Subcutaneous abdominal adipose tissue (tissue), 5 donors: ENCODE results near the gene GLIPR1.
"Not testable (repeated sequence)": the region's sequence is repeated elsewhere in the genome, so short reads cannot be mapped to it uniquely, and the experiment has no call there.

ENCODE experiments used
- H3K27ac ChIP-seq: one replicate; pipeline ENCODE4 v1.7.0; 2013; ENCODE audit warnings: low read depth, mild to moderate bottlenecking, inconsistent platforms, low read length, moderate library complexity
- H3K27me3 ChIP-seq, 5 donors: one replicate each; pipeline ENCODE4 v1.7.0; 2013; ENCODE audit warnings: low read length in 5 of 5, inconsistent platforms in 1 of 5; ENCODE audit not compliant: control insufficient read depth in 5 of 5, insufficient read depth in 4 of 5
- H3K36me3 ChIP-seq, 5 donors: one replicate each; pipeline ENCODE4 v1.7.0; 2013; ENCODE audit warnings: low read length in 5 of 5; ENCODE audit not compliant: control insufficient read depth in 5 of 5, insufficient read depth in 5 of 5
- H3K4me1 ChIP-seq, 5 donors: one replicate each; pipeline ENCODE4 v1.7.0; 2013; ENCODE audit warnings: low read length in 5 of 5, mild to moderate bottlenecking in 3 of 5, moderate library complexity in 1 of 5; ENCODE audit not compliant: control insufficient read depth in 5 of 5, insufficient read depth in 5 of 5
- H3K4me3 ChIP-seq, 5 donors: one replicate each; pipeline ENCODE4 v1.7.0; 2013; ENCODE audit warnings: low read length in 5 of 5, low read depth in 1 of 5
- H3K9ac ChIP-seq, 5 donors: one replicate each; pipeline ENCODE4 v1.7.0; 2013; ENCODE audit warnings: low read length in 5 of 5, mild to moderate bottlenecking in 4 of 5, moderate library complexity in 3 of 5
- H3K9me3 ChIP-seq, 5 donors: one replicate each; pipeline ENCODE4 v1.7.0; 2013; ENCODE audit warnings: low read length in 5 of 5; ENCODE audit not compliant: control insufficient read depth in 5 of 5
- donor health status: healthy.
- donor health status: healthy.
- donor health status: healthy.
- donor health status: healthy.
- donor health status: healthy.

The GLIPR1 gene

DNA sequence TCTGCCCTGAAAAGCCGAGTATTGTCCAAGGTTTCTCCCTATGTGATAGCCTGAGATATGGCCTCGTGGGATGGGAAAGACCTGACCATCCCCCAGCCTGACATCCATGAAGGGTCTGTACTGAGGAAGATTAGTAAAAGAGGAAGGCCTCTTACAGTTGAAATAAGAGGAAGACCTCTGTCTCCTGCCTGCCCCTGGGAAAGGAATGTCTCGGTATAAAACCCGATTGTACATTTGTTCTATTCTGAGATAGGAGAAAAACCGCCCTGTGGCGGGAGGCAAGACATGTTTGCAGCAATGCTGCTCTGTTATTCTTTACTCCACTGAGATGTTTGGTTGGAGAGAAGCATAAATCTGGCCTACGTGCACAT, 35.4 kb upstream of the GLIPR1 start:
- H3K9ac ChIP-seq, H3K27ac ChIP-seq, H3K36me3 ChIP-seq, H3K4me1 ChIP-seq, H3K9me3 ChIP-seq, H3K4me3 ChIP-seq, H3K27me3 ChIP-seq: not testable (repeated sequence)

DNA sequence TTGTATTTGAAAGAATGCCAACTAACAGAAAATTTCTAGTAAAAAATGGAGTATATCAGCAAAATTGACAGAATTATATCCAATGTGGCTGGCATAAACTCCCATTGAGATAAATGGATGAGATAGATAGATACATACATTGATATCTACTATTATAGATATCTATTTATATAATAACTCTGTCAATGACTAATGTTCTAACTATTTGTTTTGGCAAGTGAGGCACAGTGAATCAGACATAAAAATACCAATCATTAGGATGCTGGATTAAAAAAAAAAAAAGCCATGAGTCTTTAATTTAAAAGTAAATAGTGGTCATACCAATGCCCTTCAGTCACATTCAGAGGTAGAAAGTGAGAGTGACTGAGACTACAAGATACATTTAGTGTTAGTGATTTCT, 33.7 kb upstream of the GLIPR1 start:
- Histone ChIP-seq H3K36me3 (no peaks in the 10 kb centered on the region), H3K4me1 (no peaks in the 10 kb centered on the region), H3K4me3 (no peak overlapping the region), H3K9me3 (no peaks in the 10 kb centered on the region), H3K27me3 (no peaks in the 10 kb centered on the region), H3K27ac (no peak overlapping the region), H3K9ac (no peak overlapping the region)

DNA sequence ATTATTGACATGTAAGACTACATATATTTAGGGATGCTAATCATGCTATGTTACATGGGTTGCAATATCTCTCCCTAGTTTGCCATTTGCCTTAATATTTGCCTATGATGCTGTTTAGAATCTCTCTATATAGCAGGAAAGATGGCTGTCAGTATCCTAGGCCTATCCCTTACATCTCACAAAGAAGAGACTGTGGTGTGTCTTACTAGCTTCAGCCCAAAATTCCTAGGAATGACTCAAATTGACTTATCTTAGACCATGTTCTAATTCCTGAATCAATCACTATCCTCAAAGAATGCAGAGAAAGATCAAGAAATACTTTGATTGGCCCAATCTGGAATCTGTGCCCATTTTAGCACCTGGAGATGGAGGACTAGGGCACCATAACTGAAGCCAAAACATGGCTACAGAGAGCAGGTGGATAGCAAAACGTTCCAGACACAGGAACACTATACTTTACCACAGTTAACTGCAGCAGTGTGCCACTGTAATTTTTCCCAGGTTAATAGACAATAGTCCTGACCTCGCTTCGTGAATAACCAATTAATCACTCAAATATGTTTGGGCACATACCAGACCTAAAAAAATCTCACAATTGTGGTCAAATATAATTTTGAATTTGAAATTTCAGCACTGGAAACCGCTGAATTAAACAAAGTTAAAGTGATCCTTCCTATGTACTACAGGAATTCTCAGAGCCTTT, 32.7 kb upstream of the GLIPR1 start:
- Histone ChIP-seq H3K4me3 (no peak overlapping the region), H3K27ac (no peak overlapping the region), H3K27me3 (no peaks in the 10 kb centered on the region), H3K4me1 (no peaks in the 10 kb centered on the region), H3K9ac (no peak overlapping the region), H3K36me3 (no peaks in the 10 kb centered on the region), H3K9me3 (no peaks in the 10 kb centered on the region)

DNA sequence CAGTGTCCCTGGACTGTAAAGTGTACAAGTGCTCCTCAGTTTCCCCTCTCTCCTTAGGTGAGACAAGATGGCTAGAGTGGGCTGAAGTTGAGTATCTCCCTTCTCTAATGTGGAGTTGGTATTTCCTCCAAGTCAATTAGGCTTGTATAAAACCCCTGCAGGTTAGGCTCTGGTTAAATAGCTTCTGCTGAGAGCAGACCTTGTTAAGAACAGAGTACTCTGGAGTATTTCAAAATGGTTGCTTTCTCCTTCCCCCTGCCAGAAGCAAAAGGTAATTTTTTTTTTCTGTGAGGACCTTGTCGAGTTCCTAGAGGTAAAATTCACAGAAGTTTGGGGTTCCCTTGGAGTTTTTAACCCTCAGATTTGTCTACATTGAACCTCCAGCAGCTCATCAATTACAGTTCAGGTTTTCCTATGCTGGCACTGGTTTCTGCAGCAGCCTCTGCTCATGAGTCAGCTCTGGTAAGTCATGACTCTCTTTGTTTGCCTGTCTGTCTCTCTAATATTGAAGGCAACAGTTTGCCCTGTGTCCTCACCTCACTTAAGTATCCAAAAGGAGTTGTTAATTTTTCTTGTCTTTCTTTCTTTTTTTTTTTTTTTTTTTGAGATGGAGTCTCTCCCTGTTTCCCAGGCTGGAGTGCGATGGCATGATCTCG, 27.8 kb upstream of the GLIPR1 start:
- no peak overlapping the region for H3K4me3 ChIP-seq
- H3K27ac ChIP-seq = no peak overlapping the region
- no peaks in the 10 kb centered on the region for H3K4me1 ChIP-seq
- H3K9ac ChIP-seq = no peak overlapping the region
- no peaks in the 10 kb centered on the region for H3K36me3 ChIP-seq
- peaks cover 0 to 5% (median 0%) of the 10 kb centered on the region in 5 donors for H3K9me3 ChIP-seq
- no peaks in the 10 kb centered on the region for H3K27me3 ChIP-seq

DNA sequence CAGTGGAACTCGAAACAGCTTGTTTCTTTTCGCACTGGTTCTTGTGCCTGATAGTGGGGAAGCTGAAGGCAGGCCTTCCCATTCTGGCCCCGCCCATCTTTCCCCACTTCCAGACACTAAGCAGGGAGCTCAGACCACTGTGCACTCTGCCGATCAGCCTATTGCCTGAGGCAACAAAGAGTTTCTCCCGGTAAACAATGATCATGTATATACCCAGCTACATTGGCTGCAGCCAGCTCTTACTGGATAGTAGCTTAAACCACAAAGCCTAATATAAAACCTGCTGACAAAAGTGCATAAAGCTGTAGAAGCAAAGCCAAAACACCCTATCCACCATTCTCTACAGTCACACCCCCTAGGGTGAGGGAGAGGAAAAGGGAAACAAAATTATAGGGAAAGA, 24.7 kb upstream of the GLIPR1 start:
- H3K4me3 ChIP-seq = peak overlapping the region in 1 of 5 donors; percentile 34
- H3K36me3 ChIP-seq = no peaks in the 10 kb centered on the region
- H3K4me1 ChIP-seq = no peaks in the 10 kb centered on the region
- peaks cover 0 to 8% (median 2%) of the 10 kb centered on the region in 5 donors for H3K9me3 ChIP-seq
- H3K9ac ChIP-seq = no peak overlapping the region
- H3K27ac ChIP-seq = no peak overlapping the region
- no peaks in the 10 kb centered on the region for H3K27me3 ChIP-seq

DNA sequence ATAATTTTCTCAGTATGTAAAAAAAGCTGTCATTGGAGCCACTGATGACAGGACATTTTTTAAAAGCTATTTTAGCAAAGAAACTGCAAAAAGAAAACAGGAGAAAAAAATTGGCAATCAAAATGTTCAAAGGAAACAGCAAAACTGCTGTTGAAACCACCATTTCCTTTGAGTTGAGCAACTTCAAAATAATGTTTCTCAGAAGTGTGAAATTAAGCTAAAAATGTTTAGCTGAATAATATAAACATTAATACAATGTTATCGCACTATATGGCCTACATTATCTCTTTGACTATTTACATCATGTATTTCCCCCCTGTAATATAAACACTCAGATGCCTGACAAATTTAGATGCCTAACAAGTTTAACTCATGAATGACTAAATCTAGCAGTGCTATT, 23.4 kb upstream of the GLIPR1 start:
- Histone ChIP-seq H3K9me3 (peaks cover 0 to 8% (median 2%) of the 10 kb centered on the region in 5 donors), H3K36me3 (no peaks in the 10 kb centered on the region), H3K9ac (no peak overlapping the region), H3K27me3 (no peaks in the 10 kb centered on the region), H3K4me3 (no peak overlapping the region), H3K27ac (no peak overlapping the region), H3K4me1 (no peaks in the 10 kb centered on the region)

DNA sequence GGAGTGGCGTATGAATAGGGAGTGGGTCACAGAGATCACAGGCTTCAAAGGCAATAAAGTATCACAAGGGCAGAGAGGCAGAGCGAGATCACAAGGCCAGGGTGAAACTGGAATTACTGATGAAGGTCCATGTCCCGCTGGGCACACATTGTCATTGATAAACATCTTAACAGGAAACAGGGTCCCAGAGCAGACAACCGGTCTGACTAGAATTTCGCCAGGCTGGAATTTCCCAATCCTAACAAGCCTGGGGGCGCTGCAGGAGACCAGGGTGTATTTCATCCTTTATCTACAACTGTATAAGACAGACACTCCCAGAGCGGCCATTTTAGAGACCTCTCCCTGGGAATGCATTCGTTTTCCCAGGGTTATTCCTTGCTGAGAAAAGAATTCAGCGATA, 22.7 kb upstream of the GLIPR1 start:
- not testable (repeated sequence) for H3K27me3 ChIP-seq, H3K27ac ChIP-seq, H3K9ac ChIP-seq, H3K4me1 ChIP-seq, H3K36me3 ChIP-seq, H3K9me3 ChIP-seq
- H3K4me3 ChIP-seq = peak overlapping the region in 1 of 5 donors; percentile 7

DNA sequence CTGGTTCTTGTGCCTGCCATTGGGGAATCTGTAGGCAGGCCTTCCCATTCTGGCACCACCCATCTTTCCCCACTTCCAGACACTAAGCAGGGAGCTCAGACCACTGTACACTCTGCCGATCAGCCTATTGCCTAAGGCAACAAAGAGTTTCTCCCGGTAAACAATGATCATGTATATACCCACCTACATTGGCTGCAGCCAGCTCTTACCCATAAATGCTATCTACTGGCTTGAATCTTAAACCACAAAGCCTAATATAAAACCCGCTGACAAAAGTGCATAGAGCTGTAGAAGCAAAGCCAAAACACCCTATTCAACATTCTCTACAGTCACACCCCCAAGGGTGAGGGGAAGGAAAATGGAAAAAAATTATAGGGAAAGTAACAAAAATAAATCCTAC, 20.8 kb upstream of the GLIPR1 start:
- Histone ChIP-seq H3K4me1 (no peaks in the 10 kb centered on the region), H3K9ac (no peak overlapping the region), H3K4me3 (no peak overlapping the region), H3K9me3 (peaks cover 0 to 16% (median 6%) of the 10 kb centered on the region in 5 donors), H3K36me3 (no peaks in the 10 kb centered on the region), H3K27ac (no peak overlapping the region), H3K27me3 (no peaks in the 10 kb centered on the region)

DNA sequence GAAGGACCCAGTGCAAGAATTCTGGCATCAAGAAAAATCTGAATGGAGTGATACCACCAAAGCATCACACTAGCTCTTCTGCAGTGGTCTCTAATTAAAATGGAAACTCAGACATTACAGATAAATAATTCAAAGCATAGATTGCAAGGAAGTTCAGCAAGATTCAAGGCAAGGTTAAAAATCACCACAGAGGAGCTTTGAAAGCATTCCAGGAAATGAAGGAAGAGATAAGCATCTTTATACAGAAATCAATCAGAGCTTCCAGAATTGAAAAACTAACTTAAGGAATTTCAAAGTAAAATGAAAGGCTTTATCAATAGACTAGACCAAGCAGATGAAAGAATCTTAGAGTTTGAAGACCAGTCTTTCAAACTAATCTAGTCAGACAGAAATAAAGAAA, 20.4 kb upstream of the GLIPR1 start:
- Histone ChIP-seq H3K27me3 (no peaks in the 10 kb centered on the region), H3K9ac (no peak overlapping the region), H3K36me3 (no peaks in the 10 kb centered on the region), H3K4me3 (no peak overlapping the region), H3K27ac (no peak overlapping the region), H3K4me1 (no peaks in the 10 kb centered on the region), H3K9me3 (peaks cover 0 to 20% (median 7%) of the 10 kb centered on the region in 5 donors)

DNA sequence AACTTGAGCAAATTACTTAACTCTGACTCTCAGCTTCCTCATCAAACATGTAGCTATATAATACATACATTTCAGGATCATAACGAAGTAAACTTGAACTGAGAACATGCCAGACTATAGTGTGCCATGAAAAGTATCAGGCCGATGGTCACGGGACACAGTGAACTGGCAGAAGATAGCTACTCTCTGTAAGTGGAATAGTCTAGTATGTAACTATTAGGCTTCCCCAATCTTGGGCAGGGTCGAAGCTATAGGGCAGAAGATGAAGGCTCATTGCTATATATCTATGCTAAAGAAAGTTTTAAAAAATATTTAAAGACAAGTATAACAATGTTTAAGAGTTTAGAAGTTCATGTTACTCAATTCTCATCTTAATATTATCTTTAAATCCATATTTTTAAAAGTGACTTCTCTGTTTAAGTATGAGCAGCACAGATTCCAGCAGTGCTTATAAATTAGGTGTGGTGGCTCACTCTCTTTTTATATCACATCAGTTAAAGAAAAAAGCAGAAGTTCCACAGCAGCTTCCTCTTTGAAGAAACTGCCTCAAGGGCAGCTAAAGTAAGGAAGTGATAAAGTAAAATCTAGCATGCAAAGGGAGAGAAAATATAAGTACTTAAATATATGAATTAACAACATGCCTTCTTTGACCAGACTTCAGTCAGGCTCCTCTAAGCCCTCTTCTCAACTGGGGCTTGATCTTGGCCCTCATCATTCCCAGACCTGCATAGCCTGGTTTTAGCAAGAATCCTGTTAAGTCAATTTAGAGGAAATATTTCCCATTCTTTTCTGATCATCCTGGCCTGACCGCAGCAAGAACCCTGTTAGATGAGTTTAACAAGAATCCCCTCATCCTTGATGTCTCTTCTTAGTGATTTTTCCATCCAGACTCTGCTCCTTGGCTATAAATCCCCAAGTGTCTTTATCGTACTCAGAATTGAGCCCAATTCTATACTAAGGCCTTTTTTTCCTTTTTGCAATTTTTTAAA, 8.4 kb upstream of the GLIPR1 start:
- Histone ChIP-seq H3K4me3 (no peak overlapping the region), H3K4me1 (peaks cover 0 to 7% (median 0%) of the 10 kb centered on the region in 5 donors), H3K27me3 (no peaks in the 10 kb centered on the region), H3K36me3 (no peaks in the 10 kb centered on the region), H3K9me3 (no peaks in the 10 kb centered on the region), H3K9ac (no peak overlapping the region), H3K27ac (no peak overlapping the region)
